ENCODE results near the gene FBLN1.

- TF ChIP-seq CTCF (conservative IDR thresholded peaks at IDR 0.05), result no peak
- no peak for TF ChIP-seq EZH2 (IDR thresholded peaks at IDR 0.05; ENCODE audit: low read depth)
Measured at GRCh38 chr22:45579806-45580725, 77.4 kb downstream of the FBLN1 start.

Measured in PC-9 (cell line).